Activated T-helper 9 cell treated with anti-CD3 and anti-CD28 coated beads, Interleukin-2, amount 50 U/mL, for 16 hours (primary cell): ENCODE measurements around the gene PHACTR1.

ENCODE experiments used
- DNase-seq: peaks from one replicate; pipeline ENCODE4 v3.0.0-alpha.2; 2020; ENCODE audit warnings: low read depth

Gene PHACTR1

DNA sequence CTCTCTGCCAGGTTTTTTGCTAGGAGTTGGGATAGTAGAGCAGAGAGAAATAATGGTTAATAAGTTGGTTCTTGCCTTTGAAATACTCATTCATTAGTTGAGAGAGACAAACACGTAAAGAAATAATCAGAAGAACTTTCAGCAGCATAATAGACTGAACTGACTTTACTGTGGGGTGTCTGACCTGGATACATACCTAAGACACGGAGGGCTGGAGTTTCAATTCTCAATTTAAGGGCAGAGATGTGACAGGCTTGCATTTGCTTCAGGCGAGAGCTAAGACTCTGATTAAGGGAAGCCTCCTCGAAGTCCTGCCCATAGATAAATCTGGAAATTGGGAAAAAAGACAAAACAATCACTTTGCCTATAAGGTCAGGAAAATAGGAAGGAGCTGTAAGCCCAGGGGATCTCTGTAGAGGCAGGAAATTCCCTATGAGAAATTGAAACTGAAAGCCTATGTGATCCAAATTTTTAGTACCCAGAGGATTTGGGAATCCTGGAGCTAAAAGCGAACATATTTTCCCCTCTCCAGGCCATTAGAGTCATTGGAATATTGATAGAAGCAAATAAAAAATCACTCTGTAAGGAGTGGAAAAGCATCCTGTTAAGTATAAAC, 276.8 kb downstream of the PHACTR1 start:
- DNase-seq: no peak

DNA sequence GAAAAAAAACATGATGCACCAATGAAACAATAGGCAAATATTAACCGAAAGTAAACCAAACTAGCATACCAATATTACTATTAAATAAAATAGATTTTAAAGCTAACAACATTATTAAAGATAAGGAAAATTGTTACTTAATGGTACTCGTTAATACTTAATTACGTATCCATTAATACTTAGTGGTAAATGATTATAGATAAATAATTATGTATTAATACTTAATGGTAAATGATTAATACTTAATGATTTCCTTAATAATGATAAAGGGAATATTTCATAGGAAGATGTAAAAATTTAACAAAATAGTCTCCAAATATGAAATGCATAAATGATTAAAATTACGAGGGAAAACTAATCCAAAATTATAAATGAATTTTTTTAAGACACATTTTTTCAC, 278.9 kb downstream of the PHACTR1 start:
- no peak for DNase-seq

DNA sequence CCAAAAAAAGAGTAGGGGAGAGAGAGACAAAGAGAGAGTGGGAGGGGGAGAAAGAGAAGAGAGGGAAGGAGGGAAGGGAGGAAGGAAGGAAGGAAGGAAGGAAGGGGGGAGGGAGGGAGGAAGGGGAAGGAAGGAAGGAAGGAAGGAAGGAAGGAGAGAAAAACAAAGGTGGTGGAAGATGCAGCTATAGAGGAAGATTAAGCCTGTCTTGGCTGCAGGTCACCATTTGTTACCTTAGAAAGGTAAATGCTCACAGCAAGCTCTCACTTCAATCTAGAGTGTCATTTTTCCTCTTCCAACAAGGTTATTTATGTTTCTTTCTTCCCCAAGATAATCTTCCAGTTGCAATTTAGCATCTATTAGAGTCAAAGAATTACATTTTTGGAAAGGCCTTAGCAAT, 284.0 kb downstream of the PHACTR1 start:
- no peak for DNase-seq

DNA sequence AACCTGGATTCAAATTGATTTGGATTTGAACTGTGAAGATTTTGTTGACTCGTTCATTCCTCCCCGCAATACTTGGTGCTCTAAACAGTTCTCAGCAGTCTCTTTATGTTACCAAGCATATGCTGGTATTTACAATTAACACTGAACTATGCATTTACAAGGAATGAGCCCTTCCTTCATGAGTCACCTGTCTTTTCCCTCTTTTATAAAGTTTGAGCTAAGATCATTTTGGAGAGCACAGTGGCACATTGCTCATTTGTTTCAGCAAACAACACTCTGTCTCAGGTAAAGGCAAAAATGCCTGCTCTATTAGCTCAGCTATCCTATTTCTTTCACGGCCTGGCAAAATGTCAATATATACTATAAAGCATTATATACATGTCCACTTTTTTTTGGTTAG, 285.4 kb downstream of the PHACTR1 start:
- DNase-seq: no peak

DNA sequence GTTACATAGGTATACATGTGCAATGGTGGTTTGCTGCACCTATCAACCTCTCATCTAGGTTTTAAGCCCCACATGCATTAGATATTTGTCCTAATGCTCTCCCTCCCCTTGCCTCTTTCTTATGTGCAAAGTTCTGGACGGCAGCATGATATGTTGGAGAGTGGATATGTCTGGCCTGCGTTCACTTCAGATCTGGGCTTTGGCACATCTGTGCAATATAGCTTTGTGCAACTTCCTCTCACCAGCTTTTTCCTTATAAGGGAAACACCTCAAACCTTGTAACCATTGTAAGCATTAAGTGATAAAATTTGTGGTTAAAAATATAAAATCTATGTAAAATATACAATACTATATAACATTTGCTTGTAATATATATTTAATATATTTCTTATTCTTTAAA, 288.0 kb downstream of the PHACTR1 start:
- DNase-seq: no peak

DNA sequence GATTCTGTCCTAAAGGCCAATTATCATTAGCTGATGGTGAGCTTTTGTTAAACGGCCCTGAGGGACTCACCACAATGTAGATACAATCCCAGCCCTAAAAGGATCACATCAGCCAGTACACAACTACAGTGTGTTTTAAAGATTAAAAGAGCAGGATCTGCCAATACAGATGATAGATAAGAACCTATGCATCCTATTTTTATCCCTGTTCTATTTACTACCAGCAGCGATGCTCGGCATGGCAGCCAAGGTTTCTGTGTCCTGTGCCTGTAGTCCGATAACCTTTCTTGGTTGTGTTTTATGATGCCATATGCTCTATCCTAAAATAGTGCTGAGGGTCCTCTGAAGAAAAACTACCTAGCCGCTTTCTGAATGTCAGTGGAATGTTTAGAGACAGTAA, 289.4 kb downstream of the PHACTR1 start:
- no peak for DNase-seq

DNA sequence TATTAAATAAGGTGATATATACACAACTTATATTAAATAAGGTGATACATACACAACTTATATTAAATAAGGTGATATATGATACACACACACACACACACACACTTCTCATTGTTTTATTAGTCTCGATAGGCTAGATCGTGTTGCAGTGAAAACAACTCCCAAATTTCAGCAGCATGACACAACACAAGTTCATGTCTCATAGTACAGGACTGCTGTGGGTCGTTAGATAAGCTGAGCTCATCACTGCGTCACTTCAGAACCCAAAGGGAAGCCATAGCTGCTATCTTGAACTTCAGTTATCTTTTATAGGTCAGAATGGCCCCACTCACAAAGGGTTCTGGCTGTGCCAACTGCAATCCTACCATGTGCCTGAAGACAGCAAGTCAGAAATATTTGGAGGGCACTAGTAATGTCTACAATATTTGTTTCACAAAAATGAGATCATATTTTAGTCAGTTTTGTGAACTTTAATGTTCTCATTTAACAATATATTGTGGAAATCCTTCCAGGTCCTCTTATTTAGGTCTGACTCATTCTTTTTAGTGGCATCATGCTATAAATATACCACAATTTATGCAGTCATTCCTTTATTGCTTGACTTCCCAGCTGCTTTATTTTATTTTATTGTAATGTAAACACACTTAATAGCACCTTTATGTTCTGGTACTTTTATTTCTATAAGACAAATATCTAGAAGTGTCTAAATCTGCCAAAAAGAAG, 290.2 kb downstream of the PHACTR1 start:
- DNase-seq: no peak

DNA sequence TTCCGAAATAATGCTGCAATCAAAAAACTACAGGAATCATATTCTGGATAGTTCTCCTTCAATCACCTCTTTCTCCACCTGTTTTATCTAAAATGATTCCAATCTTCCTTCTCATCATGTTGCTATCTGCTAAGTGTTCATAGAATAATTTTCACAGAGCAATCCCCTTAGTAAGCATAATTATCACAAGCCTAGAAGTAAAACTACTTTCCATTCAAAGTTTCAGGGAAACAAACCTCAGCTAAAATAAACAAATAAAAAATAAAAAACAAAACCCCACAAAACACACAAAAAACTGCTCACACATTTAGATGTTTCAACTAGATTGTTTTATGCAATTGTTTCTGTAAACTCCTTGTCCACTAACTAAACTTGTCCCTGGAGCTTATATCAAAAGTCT, 291.2 kb downstream of the PHACTR1 start:
- DNase-seq: no peak

DNA sequence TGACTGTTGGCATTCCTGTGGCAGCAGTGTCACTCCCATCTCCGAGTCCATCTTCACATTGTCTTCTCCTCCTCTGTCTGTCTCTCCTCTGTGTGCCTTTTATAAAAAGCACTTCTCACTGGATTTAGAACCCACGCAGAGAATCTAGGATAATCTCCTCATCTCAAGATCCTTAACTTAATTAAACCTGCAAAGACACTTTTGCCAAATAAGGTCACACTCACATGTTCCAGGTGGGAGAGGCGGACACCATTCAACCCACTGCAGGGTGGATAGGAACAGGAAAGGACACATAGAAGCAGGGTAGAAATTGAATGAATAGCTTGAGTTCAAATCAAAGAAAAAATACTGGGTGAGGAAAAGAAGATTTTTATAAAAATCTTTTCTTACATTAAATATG, 292.5 kb downstream of the PHACTR1 start:
- DNase-seq: no peak

DNA sequence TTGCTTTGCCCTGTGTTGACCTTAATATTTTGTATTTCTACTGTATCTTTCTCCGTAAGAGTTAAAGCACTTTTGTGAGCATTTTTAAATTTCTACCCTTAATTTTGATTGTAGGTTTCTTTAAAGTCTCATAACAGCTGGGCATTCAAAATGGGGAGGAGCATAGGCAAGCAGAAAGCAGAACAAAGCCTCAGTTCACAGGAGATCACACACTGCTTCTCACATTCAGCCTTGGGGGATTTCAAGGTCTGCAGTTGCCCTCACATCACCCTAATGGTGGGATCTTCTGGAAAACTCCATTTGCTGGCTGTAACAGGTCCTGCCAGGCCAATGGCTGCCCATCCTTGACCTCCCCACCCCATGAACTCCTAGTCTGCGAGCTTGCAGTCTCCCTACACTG, 292.9 kb downstream of the PHACTR1 start:
- no peak for DNase-seq

DNA sequence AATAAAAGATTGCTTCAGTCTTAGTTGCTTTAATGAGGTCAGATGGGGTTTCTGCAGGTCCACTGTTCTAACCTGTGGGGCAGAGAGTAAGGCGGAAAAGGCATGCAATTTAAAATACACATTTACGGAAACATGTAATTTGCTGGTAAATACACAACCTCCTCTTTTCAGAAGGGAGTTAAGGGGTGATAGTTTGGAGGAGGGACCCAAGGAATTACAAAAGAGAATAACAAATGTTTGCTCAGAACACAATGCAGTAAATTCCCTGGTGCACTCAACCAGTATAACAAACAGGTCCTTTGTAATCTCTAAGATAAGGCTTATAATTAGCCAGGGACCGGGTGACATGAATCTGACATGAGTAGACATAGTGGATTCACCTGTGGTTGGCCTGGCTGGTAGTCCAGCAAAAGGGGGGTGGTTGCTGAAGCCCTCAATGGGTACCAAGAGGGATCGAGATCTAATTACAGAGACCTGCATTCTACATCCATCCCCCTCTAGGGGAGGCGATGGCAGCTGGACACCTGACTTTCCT, 295.1 kb downstream of the PHACTR1 start:
- DNase-seq: no peak

DNA sequence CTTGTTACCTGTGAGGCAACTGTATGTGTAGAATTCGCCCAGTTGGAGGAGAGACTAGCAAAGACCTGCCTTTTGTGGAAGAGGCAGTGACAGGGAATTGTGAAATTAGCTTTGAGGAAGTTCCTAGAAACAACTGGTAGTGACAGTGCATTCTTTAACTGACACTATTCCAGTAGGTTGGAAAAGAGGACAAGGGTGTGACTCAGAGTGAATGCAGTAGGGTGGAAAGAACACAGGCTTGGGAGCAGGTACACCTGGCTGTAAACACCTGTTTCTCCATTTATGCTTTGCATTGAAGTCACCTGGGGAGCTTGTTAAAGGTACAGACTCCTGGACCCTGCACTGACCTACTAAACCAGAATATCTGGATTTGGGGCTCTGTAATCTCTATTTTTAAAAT, 295.7 kb downstream of the PHACTR1 start:
- DNase-seq: no peak

DNA sequence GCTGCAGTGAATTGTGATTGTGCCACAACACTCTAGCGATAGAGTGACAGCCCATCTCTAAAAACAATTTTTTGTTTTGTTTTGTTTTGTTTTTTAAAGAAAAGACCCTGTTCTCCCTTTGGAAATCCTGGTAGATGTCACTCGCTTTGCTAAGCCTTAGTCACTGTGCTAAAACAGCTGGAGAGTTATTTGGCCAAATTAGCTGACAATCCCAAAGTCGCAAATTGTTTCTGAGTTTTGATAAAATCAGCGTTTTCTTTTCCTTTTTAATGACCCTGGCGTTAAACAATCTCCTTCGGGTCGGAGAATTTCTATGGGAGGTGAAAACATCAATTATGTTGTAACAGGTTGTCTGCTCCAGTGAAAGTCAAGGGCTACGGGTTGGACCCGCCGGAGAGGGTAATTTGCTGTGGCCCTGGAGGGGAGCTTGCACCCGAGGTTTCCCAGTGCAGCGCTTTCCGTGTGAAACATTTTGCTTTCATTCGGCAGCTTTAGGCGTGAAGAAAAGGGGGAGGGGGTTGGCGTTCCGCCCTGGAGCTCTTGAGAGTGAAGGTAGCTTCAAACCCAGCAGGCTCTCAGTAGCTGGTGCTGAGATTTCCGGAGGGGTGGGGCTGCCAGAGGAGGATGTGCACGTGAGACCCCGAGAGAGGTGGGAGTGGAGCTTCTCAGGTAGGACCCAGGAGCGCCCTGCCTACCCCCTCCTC, 296.6 kb downstream of the PHACTR1 start:
- no peak for DNase-seq

DNA sequence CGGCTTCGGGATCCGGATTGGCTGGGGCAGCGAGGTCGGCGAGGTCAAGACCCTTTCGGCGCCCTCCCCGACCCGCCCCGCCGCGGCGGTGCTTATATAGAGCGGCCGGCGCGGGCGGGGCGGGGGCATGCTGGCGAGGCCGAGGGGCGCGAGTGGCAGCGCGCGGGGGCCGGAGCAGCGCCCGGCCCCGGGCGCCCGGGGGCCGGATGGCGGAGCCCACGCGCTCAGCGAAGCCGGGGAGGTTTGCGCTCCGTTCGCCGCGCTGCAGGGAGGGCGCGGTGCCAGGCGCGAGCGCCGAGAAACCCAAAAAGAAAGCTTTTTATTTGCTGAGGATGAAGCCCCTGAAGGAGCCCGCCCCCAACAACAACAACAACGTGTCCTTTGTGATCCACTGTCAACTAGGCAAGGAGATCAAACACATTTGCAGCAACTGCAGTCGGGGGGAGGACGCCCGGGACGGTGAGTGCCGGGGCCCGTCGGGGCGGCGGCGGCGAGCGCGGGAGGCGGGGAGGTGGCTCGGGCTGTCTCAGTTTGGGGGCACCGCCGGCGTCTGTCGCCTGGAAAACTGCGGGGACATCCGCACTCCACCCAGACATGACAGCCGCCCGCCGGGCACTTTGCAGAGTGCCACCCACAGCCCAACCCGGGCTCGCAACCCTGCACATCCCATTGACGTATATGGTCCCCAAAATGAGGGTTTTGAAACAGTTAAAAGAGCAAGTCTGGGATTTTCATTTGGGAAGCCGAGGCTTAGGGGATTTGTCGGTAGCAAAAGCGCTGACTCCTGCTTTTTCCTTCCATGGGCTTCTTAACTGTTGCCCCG, 297.3 kb downstream of the PHACTR1 start:
- DNase-seq: no peak

DNA sequence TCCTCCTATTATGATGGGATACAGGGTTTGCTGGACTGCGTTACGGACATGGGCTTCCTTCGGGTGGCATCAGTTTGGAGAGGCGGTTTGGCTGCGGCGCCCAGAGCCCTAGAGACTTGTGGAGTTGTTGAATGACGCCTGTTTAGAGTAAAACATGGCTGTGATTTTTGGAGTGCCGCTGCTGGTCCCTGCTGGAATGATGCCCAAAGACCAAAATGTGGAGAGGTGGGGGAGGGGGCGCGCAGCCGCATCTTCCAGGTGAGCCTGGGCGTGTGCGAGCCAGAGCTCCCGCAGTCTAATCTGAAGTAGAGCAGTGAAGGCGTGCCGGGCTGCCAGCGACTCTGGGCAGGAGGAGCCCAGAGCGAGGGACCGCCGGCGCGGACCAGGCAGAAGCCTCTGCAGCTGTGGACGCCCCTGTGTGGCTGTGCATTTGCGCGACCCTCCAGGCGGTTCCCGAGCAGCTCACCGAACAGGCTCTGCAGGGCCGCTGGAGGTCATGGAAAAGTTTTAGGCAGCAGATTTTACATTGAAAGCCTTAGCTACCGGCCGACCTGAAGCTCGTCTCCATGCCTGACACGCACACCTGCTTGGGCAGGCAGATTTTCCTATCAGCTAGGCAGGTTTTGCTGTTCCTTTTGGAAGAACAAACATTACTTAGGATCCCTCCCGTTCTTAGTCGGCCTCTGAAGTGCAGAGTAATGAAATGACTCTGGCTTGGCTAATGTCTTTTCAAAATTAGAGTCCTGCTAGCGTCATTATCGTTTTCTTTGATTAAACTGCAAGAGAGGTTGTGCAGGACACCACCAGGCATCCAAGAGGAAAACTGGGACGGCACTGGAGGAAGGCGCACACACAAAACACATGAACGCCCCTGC, 298.2 kb downstream of the PHACTR1 start:
- DNase-seq: no peak

DNA sequence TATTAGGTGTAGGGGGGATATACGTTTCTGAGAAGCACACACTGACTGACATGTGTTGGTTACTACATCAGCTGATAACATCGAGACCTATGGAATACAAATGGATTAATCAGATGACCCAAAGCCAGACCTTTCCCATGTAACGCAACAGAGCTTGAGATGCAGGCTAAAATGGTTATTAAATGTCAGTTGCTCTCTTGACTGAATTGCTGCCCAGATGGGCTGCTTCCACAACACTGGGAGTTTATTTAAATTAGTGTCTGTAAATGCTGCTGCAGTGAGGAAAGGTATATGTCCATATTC, 298.8 kb downstream of the PHACTR1 start:
- DNase-seq: no peak

DNA sequence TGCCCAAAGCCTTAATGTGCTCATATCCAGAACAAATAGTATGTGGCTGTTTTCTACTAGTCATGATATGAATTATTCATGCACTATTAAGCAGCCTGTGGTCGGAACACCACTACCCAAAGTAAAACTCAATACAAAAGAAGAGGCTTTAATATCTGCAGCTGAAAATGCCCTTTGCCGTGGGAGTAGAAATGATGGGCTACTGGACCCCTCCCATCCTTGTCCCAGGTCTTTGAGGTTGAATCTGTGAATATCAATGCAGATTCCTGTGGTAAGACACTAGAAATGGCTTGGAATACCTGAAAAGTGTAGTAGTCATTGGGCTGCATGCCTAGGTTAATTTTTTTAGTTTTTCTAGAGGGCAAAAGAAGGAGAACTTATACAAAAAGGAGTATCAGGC, 308.0 kb downstream of the PHACTR1 start:
- no peak for DNase-seq

DNA sequence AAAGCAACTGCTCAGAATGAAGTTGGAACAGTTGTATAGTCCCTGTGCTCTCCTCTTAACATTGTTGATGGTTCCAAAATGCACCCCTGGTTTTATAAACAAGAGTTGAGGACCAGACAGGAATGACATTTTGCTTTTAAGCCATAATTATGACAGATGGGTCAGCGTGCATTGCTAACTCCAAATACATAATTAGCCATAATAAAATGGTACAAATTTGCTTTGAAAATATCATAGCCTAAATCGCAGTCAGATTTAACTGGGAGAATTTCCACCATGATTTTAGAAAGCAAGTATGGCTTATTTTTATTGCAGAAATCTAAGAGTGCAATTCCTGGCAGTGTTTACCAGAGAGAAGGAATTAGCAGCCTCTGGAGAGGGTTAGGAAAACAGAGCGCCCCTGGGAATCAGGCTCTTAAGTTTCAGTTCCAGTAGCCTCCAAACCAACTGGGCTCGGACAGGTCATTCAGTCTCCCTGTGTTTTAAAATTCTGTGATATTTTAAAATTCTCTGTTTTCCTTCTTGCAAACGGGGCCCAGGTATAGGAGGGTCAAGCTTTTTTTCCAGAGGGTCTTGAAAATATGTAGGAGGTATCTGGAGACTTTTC, 309.4 kb downstream of the PHACTR1 start:
- no peak for DNase-seq

DNA sequence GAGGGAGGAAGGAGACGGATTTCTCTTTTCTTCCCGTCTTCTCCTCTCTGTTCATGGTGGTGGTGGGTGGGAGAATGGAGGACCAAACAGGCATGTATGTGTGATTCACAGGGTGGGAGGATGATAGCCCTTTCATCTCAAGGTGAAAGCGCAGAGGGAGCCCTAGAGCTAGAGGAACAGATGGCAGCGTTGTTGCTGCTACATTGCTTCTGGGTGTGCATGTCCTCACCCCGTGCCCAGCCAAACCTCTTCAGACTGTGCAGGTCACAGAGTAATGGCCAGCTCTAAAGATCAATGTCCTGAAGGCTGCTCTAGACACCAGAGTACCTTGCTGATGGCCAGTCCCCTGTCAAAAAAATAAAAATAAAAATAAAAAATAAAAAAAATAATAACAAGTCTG, 310.0 kb downstream of the PHACTR1 start:
- no peak for DNase-seq

DNA sequence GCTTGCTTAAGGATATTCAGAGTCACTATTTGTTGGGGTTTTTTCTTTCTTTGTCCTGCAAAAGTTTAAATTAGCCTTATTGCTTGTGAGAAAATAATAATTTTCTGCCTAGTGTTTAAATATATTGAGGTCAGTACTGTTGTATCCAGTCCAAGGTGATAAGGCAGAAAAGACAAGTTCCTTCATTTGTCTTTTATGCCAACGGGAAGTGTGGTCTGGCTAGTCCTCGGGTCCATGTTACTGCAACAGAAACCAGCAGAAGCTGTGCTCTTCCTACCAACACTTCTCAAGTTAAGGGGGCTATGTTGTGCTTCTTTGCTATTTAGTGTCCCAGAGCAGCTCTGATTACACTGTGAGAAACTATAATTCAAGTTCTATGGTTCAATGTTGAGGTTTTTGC, 310.6 kb downstream of the PHACTR1 start:
- no peak for DNase-seq

DNA sequence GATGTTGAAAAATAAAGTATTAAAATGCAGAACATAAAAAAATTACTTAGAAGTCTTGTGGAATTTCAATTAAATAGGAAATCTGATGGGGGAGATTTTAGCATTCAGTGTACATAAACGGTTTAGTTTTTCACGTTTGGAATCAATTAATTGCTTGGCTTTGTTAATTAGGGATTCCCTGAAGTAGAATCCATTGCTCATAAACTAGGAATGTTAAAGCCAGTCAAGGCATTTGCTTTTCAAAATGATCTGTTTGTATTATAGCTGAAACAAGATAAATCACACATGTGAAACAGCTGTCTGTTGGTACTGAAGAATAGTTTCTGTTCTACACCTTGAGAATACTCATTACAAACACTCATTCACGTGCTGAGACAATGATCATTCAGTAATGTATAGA, 313.8 kb downstream of the PHACTR1 start:
- DNase-seq: no peak
